Nephron (organoid): ENCODE results near the gene FAM222B.
"Not testable (repeated sequence)": the region's sequence is repeated elsewhere in the genome, so short reads cannot be mapped to it uniquely, and the experiment has no call there.

Source experiments
- H3K27ac Mint-ChIP-seq, 3 experiments: 2 replicates each; pipeline ENCODE4 v1.8.0; 2020; ENCODE audit warnings: mixed read lengths in 3 of 3, mild to moderate bottlenecking in 2 of 3, moderate library complexity in 1 of 3
- H3K27me3 Mint-ChIP-seq: 2 replicates; pipeline ENCODE4 v1.8.0; 2021; ENCODE audit warnings: low read depth, mild to moderate bottlenecking, moderate library complexity, mixed read lengths
- H3K36me3 Mint-ChIP-seq: 2 replicates; pipeline ENCODE4 v1.8.0; 2020; ENCODE audit warnings: low read depth, mixed read lengths
- H3K4me1 Mint-ChIP-seq: 2 replicates; pipeline ENCODE4 v1.8.0; 2020; ENCODE audit warnings: mixed read lengths
- H3K4me3 Mint-ChIP-seq, 3 experiments: 2 replicates each; pipeline ENCODE4 v1.8.0; 2020; ENCODE audit warnings: mild to moderate bottlenecking in 3 of 3, mixed read lengths in 3 of 3, moderate library complexity in 2 of 3
- H3K9me3 Mint-ChIP-seq: 2 replicates; pipeline ENCODE4 v1.8.0; 2020; ENCODE audit warnings: mixed read lengths
- CTCF ChIP-seq, 3 experiments: fragments of 200-600 bp; sonication (generic); IDR thresholded peaks; one replicate each; pipeline ENCODE4 v1.5.0; 2021; ENCODE audit warnings: antibody characterized with exemption in 3 of 3; ENCODE audit not compliant: unreplicated experiment in 3 of 3

FAM222B gene

DNA sequence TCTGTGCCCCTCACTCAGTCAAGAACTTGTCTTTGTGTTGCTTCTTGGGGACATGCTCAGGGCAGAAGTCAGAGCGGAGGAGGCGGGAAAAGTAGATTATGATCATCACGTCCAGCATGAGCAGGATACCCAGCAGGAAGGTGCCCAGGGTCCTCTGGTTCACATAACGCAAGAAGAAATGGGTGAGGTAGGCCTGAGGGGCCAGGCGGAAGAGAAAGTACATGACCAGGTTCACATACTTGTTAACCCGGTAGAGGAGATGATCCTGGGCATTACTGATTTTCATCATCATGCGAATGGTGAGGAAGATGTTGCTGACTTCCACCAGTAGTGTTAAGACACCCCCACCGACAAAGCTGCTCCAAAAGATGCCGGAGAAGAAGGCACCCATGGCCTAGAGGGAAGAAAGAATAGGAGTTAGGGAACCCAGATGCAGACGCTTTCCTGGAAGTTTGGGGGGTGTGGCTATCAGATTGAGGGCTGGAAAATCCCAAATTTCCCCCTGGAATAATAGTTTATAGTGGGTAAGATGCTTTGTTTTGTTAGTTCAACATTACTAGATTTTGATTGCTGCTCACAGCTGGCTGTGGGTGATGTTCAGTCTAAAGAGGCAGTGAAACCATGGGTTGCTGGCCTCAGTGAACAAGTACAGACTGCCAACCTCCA lies 118.0 kb downstream of the FAM222B start:
- Mint-ChIP-seq H3K27me3 (no peaks in the 10 kb centered on the region), H3K9me3 (no peaks in the 10 kb centered on the region), H3K36me3 (peaks cover 50% of the 10 kb centered on the region), H3K4me3 (peak overlapping the region; percentile 85 to 92 (median 86)), H3K27ac (peak overlapping the region; percentile 70 to 95 (median 88)), H3K4me1 (peaks cover 51% of the 10 kb centered on the region)
- TF ChIP-seq CTCF (IDR thresholded peaks at IDR 0.05; ENCODE audit: unreplicated experiment in 3 of 3): no peak

DNA sequence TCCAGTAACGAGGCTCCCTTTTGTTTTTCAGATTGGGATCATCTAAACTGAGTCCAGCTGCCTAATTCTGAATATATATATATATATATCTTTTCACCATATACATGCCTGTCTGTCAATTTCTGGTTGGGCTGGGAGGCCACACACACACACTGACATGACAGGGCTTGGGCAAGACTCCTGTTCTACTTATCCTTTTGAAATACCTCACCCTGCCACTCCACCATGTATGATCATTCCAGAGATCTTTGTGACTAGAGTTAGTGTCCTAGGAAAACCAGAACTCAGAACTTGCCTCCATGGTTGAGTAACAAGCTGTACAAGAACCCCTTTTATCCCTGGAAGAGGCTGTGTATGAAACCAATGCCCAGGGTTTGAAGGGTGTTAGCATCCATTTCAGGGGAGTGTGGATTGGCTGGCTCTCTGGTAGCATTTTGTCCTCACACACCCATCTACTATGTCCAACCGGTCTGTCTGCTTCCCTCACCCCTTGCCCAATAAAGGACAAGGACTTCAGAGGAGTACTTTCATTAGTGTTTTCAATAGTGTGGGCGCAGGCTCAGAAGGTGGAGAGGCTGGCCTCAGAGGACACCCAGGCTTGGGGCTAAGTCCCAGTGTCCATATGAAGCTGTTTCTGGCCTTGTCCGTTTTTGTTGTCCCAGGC lies 118.6 kb downstream of the FAM222B start:
- Mint-ChIP-seq H3K4me3 (peak overlapping the region; percentile 85 to 92 (median 86)), H3K27ac (peak overlapping the region; percentile 70 to 95 (median 88)), H3K4me1 (peaks cover 55% of the 10 kb centered on the region), H3K36me3 (peaks cover 51% of the 10 kb centered on the region)
- not testable (repeated sequence) for H3K27me3 Mint-ChIP-seq, H3K9me3 Mint-ChIP-seq

GRCh38 chr17:28723159-28723835 lies 119.3 kb downstream of the FAM222B start:
- TF ChIP-seq CTCF (IDR thresholded peaks at IDR 0.05; ENCODE audit: unreplicated experiment in 3 of 3): no peak
- no peaks in the 10 kb centered on the region for H3K9me3 Mint-ChIP-seq
- peaks cover 51% of the 10 kb centered on the region for H3K36me3 Mint-ChIP-seq
- H3K27me3 Mint-ChIP-seq: no peaks in the 10 kb centered on the region
- H3K4me1 Mint-ChIP-seq: peaks cover 57% of the 10 kb centered on the region
- H3K4me3 Mint-ChIP-seq: peak overlapping the region; percentile 74 to 86 (median 81)
- H3K27ac Mint-ChIP-seq: peak overlapping the region; percentile 27 to 38 (median 34)

DNA sequence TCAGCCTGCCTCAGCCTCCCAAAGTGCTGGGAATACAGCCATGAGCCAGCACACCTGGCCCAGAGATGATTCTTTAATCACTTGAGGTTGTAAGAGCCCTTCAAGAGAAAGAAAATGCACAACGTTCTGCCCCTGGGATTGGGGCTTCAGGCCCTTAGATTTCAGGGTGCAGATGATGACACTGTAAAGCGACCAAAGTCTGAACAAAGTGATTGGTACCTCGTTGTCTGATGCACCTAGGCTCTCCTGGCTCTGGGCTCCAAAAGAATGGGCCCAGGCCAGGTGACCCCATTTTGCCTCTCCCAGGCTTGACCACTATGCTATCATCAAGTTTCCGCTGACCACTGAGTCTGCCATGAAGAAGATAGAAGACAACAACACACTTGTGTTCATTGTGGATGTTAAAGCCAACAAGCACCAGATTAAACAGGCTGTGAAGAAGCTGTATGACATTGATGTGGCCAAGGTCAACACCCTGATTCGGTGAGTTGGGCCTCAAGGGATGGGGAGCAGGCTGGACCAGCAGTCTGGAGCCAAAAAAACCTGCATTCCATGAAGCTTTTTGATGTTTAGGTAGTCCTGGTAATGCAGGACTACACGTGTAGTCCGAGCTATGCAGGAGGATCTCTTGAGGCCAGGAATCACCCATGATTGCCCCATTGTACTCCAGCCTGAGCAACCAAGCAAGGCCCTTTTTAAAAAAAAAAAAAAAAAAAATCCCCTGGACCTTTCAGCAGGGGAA lies 120.0 kb downstream of the FAM222B start:
- TF ChIP-seq CTCF (IDR thresholded peaks at IDR 0.05; ENCODE audit: unreplicated experiment in 3 of 3): no peak
- H3K4me1 Mint-ChIP-seq: peaks cover 61% of the 10 kb centered on the region

GRCh38 chr17:28720997-28721329 lies 121.6 kb downstream of the FAM222B start:
- H3K9me3 Mint-ChIP-seq, H3K27me3 Mint-ChIP-seq: not testable (repeated sequence)
- Mint-ChIP-seq H3K36me3 (peaks cover 53% of the 10 kb centered on the region), H3K4me3 (peak overlapping the region; percentile 95 to 100 (median 98)), H3K4me1 (peaks cover 67% of the 10 kb centered on the region), H3K27ac (peak overlapping the region; percentile 99 to 100 (median 99))

More for the DNA sequence above, 120.0 kb downstream of the FAM222B start:
- Mint-ChIP-seq H3K27me3 (no peaks in the 10 kb centered on the region), H3K4me3 (peak overlapping the region; percentile 61 to 100 (median 95)), H3K36me3 (peaks cover 51% of the 10 kb centered on the region), H3K9me3 (no peaks in the 10 kb centered on the region), H3K27ac (no peak overlapping the region)

DNA sequence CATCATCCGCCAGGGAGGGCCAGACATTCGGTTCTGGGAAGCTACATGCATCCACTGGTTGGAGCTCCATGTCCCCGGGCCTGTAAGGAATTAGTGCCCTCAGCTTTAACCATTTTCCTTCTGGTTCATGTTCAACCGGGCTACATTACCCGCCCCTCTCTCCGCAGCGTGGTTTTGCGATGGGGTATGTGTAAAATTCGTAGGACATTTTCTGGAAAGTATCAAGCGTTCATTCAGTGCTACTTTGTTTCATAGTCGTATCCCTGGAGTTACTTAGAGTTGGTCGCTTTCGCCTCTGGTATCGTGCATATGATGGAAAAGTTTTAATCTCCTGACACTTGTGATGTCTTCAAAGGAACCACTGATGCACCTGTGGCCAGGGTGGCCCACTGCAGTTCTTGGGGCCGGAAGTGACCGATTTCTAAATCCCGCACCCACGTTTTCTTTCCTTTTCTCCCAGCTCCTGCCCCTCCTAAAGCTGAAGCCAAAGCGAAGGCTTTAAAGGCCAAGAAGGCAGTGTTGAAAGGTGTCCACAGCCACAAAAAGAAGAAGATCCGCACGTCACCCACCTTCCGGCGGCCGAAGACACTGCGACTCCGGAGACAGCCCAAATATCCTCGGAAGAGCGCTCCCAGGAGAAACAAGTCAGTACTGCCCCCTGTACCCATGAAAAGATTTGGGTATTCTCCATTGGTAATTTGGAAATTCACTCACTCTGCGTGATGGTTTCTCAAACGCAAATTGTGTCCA lies 122.2 kb downstream of the FAM222B start:
- peaks cover 70% of the 10 kb centered on the region for H3K4me1 Mint-ChIP-seq

More for the DNA sequence above, 122.2 kb downstream of the FAM222B start:
- no peaks in the 10 kb centered on the region for H3K9me3 Mint-ChIP-seq
- H3K27me3 Mint-ChIP-seq: no peaks in the 10 kb centered on the region
- H3K36me3 Mint-ChIP-seq: peaks cover 56% of the 10 kb centered on the region
- no peak for TF ChIP-seq CTCF (IDR thresholded peaks at IDR 0.05; ENCODE audit: unreplicated experiment in 3 of 3)
- H3K27ac Mint-ChIP-seq: peak overlapping the region; percentile 99 to 100 (median 99)
- peak overlapping the region; percentile 95 to 100 (median 98) for H3K4me3 Mint-ChIP-seq
